HG03103 (cell line): Measurements from ENCODE around the gene OSGIN1.

Experiments
- ATAC-seq: cut with Tn5 transposase; IDR thresholded peaks from one replicate; pipeline ENCODE4 v1.9.1; 2021; ENCODE audit warnings: low read depth; ENCODE audit not compliant: unreplicated experiment

OSGIN1 gene

GRCh38 chr16:83925957-83926725 lies 26.9 kb upstream of the OSGIN1 start:
- no peak for ATAC-seq

GRCh38 chr16:83926726-83927397 lies 26.2 kb upstream of the OSGIN1 start:
- ATAC-seq = no peak

- no peak for ATAC-seq
Measured at GRCh38 chr16:83928341-83929055, 24.5 kb upstream of the OSGIN1 start.

- no peak for ATAC-seq
Measured at GRCh38 chr16:83929811-83930555, 23.1 kb upstream of the OSGIN1 start.

- ATAC-seq = no peak
Measured at GRCh38 chr16:83930730-83931500, 22.1 kb upstream of the OSGIN1 start.

GRCh38 chr16:83931556-83931955 lies 21.5 kb upstream of the OSGIN1 start:
- ATAC-seq = no peak

GRCh38 chr16:83932304-83932703 lies 20.7 kb upstream of the OSGIN1 start:
- ATAC-seq = no peak

GRCh38 chr16:83932955-83933673 lies 19.9 kb upstream of the OSGIN1 start:
- ATAC-seq = no peak

GRCh38 chr16:83933885-83934683 lies 19.0 kb upstream of the OSGIN1 start:
- no peak for ATAC-seq

GRCh38 chr16:83934684-83934977 lies 18.4 kb upstream of the OSGIN1 start:
- no peak for ATAC-seq

GRCh38 chr16:83935005-83935857 lies 17.8 kb upstream of the OSGIN1 start:
- no peak for ATAC-seq

GRCh38 chr16:83935858-83936255 lies 17.2 kb upstream of the OSGIN1 start:
- no peak for ATAC-seq

- no peak for ATAC-seq
Measured at GRCh38 chr16:83936581-83937165, 16.4 kb upstream of the OSGIN1 start.

GRCh38 chr16:83937267-83937666 lies 15.8 kb upstream of the OSGIN1 start:
- ATAC-seq = no peak

- ATAC-seq = no peak
Measured at GRCh38 chr16:83937922-83938885, 14.8 kb upstream of the OSGIN1 start.

GRCh38 chr16:83939266-83939855 lies 13.7 kb upstream of the OSGIN1 start:
- ATAC-seq = no peak
